ENCODE data around the gene BCAS3.
"Not testable (repeated sequence)": the region's sequence is repeated elsewhere in the genome, so short reads cannot be mapped to it uniquely, and the experiment has no call there.

Gene BCAS3

GRCh38 chr17:60677308-60678117, at the start of gene BCAS3:
BCAS3 (plus strand) TSS chr17:60677851.
- peak; percentile 85 to 91 for DNase-seq (ENCODE audit: low read depth in 2 of 2)

GRCh38 chr17:60628252-60628889, 49.3 kb upstream of the BCAS3 start:
- DNase-seq (ENCODE audit: low read depth in 2 of 2) = no peak

GRCh38 chr17:60629120-60629519, 48.5 kb upstream of the BCAS3 start:
- DNase-seq (ENCODE audit: low read depth in 2 of 2) = no peak

GRCh38 chr17:60630352-60630751, 47.3 kb upstream of the BCAS3 start:
- no peak for DNase-seq (ENCODE audit: low read depth in 2 of 2)

GRCh38 chr17:60631119-60631518, 46.5 kb upstream of the BCAS3 start:
- no peak for DNase-seq (ENCODE audit: low read depth in 2 of 2)

- no peak for DNase-seq (ENCODE audit: low read depth in 2 of 2)
Measured at GRCh38 chr17:60637683-60638082, 40.0 kb upstream of the BCAS3 start.

GRCh38 chr17:60639019-60639330, 38.7 kb upstream of the BCAS3 start:
- no peak for DNase-seq (ENCODE audit: low read depth in 2 of 2)

GRCh38 chr17:60640503-60640902, 37.1 kb upstream of the BCAS3 start:
- DNase-seq (ENCODE audit: low read depth in 2 of 2) = no peak

GRCh38 chr17:60641126-60641525, 36.5 kb upstream of the BCAS3 start:
- no peak for DNase-seq (ENCODE audit: low read depth in 2 of 2)

- peak in 1 of 2 donors; percentile 10 for DNase-seq (ENCODE audit: low read depth in 2 of 2)
Measured at GRCh38 chr17:60641810-60642220, 35.8 kb upstream of the BCAS3 start.

GRCh38 chr17:60645918-60646523, 31.6 kb upstream of the BCAS3 start:
- DNase-seq (ENCODE audit: low read depth in 2 of 2) = no peak

- no peak for DNase-seq (ENCODE audit: low read depth in 2 of 2)
Measured at GRCh38 chr17:60646701-60647100, 30.9 kb upstream of the BCAS3 start.

GRCh38 chr17:60647705-60648104, 29.9 kb upstream of the BCAS3 start:
- no peak for DNase-seq (ENCODE audit: low read depth in 2 of 2)

GRCh38 chr17:60652454-60653247, 25.0 kb upstream of the BCAS3 start:
- DNase-seq (ENCODE audit: low read depth in 2 of 2) = no peak

- DNase-seq (ENCODE audit: low read depth in 2 of 2) = no peak
Measured at GRCh38 chr17:60653569-60653968, 24.1 kb upstream of the BCAS3 start.

- DNase-seq (ENCODE audit: low read depth in 2 of 2) = no peak
Measured at GRCh38 chr17:60656499-60656898, 21.2 kb upstream of the BCAS3 start.

GRCh38 chr17:60659156-60659555, 18.5 kb upstream of the BCAS3 start:
- DNase-seq (ENCODE audit: low read depth in 2 of 2) = no peak

GRCh38 chr17:60661489-60661888, 16.2 kb upstream of the BCAS3 start:
- no peak for DNase-seq (ENCODE audit: low read depth in 2 of 2)

GRCh38 chr17:60664022-60664421, 13.6 kb upstream of the BCAS3 start:
- DNase-seq (ENCODE audit: low read depth in 2 of 2) = no peak

GRCh38 chr17:60665602-60666001, 12.0 kb upstream of the BCAS3 start:
- no peak for DNase-seq (ENCODE audit: low read depth in 2 of 2)

GRCh38 chr17:60668741-60669140, 8.9 kb upstream of the BCAS3 start:
- DNase-seq (ENCODE audit: low read depth in 2 of 2) = not testable (repeated sequence)

- DNase-seq (ENCODE audit: low read depth in 2 of 2) = no peak
Measured at GRCh38 chr17:60671482-60671881, 6.2 kb upstream of the BCAS3 start.
